ENCODE data around the gene BMPR1A. TPM values are rescaled to one million over a fixed set of nuclear protein-coding genes. Genes with fewer than 3 reads are reported as not detected.

The BMPR1A gene
- polyA plus RNA-seq, 1 donor (not counting 4 experiments of a cell fraction or from before 2014, with no cell fraction given): 22.2 TPM

DNA sequence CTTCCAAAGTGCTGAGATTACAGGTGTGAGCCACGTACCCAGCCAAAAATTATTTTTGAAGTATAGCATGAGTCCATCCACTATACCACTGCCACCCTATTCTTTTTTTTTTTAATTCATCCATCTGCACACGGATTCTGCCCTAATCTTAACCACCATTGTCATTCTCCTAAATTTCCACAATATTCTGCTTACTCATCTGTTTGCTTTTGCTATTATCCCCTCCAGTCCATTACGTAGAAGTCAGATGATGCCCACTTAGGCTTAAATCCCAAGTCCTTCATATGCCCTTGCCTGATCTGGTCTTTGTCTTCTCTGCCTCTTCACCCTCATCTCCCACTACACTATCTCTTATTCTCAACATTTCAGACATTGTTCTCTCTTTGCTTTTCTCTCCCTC, 114.3 kb downstream of the BMPR1A start:
- H3K9ac ChIP-seq (ENCODE audit: control insufficient read depth, extremely low read depth, insufficient read depth, low read length): no peak overlapping the region
- no peaks in the 10 kb centered on the region for H3K9me1 ChIP-seq (ENCODE audit: control insufficient read depth, extremely low read depth, insufficient read depth, low read length)
- H3K4me2 ChIP-seq (ENCODE audit: control insufficient read depth, extremely low read depth, insufficient read depth, low read depth, low read length): no peak overlapping the region
- no peaks in the 10 kb centered on the region for H3K9me3 ChIP-seq (ENCODE audit: control insufficient read depth, low read depth, low read length)
- TF ChIP-seq EZH2 (IDR thresholded peaks at IDR 0.05; ENCODE audit: low read length): no peak
- TF ChIP-seq, protein P1, sequence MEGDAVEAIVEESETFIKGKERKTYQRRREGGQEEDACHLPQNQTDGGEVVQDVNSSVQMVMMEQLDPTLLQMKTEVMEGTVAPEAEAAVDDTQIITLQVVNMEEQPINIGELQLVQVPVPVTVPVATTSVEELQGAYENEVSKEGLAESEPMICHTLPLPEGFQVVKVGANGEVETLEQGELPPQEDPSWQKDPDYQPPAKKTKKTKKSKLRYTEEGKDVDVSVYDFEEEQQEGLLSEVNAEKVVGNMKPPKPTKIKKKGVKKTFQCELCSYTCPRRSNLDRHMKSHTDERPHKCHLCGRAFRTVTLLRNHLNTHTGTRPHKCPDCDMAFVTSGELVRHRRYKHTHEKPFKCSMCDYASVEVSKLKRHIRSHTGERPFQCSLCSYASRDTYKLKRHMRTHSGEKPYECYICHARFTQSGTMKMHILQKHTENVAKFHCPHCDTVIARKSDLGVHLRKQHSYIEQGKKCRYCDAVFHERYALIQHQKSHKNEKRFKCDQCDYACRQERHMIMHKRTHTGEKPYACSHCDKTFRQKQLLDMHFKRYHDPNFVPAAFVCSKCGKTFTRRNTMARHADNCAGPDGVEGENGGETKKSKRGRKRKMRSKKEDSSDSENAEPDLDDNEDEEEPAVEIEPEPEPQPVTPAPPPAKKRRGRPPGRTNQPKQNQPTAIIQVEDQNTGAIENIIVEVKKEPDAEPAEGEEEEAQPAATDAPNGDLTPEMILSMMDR (optimal IDR thresholded peaks at IDR 0.05 in 1 of 3, IDR thresholded peaks at IDR 0.05 in 1 of 3, conservative IDR thresholded peaks at IDR 0.05 in 1 of 3; ENCODE audit: extremely low read depth in 1 of 3, insufficient read depth in 2 of 3, low read length in 3 of 3): no peak
- dilution Hi-C loops (cut with MboI; ENCODE audit: extremely low pct_ligation_motif_present, low sequenced_read_pairs): no loop called here
- FAIRE-seq (no peak), DNase-seq (ENCODE audit: low read depth, low spot score) (no peak)
- no peak overlapping the region for H2AFZ ChIP-seq (ENCODE audit: control insufficient read depth, low read length)
- H3K79me2 ChIP-seq (ENCODE audit: control insufficient read depth, insufficient read depth, low read length): no peaks in the 10 kb centered on the region
- H3K4me1 ChIP-seq (ENCODE audit: control insufficient read depth, extremely low read depth, insufficient read depth, low read length): no peaks in the 10 kb centered on the region
- H3K27me3 ChIP-seq (ENCODE audit: control insufficient read depth, extremely low read depth, insufficient read depth, low read length): no peaks in the 10 kb centered on the region
- no peaks in the 10 kb centered on the region for H4K20me1 ChIP-seq (ENCODE audit: control insufficient read depth, extremely low read depth, insufficient read depth, low read length)
- H3K4me3 ChIP-seq (ENCODE audit: control insufficient read depth in 2 of 3, extremely low read depth in 1 of 3, insufficient read depth in 2 of 3, low read depth in 1 of 3, low read length in 3 of 3): no peak overlapping the region
- no peaks in the 10 kb centered on the region for H3K36me3 ChIP-seq (ENCODE audit: control insufficient read depth in 2 of 2, extremely low read depth in 1 of 2, insufficient read depth in 2 of 2, low read length in 2 of 2)
- H3K27ac ChIP-seq (ENCODE audit: control insufficient read depth, insufficient read depth, low read length): no peak overlapping the region

DNA sequence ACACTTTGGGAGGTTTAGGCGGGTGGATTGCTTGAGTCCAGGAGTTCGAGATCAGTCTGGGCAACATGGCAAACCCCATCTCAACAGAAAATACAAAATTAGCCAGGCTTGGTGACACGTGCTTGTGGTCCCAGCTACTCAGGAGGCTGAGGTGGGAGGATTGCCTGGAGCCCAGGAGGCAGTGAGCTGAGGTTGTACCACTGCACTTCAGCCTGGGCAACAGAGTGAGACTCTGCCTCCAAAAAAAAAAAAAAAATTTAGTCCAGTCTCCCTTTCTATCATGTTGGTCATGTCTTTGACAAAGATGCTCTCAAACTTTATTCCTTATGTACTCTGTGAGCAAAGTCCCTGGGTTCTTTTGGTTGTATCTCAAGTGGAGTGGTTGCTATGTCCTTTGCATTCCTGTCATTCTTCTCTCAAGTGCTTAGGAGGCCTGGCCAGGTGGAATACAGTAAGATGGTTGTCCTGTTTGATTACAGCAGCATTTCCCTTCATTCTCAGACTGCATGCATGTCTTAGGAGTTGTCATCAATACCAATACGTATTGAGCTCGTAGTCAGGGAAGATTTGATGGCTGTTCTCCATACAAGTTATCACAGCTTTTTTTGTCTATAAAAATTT, 115.3 kb downstream of the BMPR1A start:
- Histone ChIP-seq H3K27me3 (ENCODE audit: control insufficient read depth, extremely low read depth, insufficient read depth, low read length) (no peaks in the 10 kb centered on the region), H3K79me2 (ENCODE audit: control insufficient read depth, insufficient read depth, low read length) (no peaks in the 10 kb centered on the region), H3K36me3 (ENCODE audit: control insufficient read depth in 2 of 2, extremely low read depth in 1 of 2, insufficient read depth in 2 of 2, low read length in 2 of 2) (no peaks in the 10 kb centered on the region), H3K27ac (ENCODE audit: control insufficient read depth, insufficient read depth, low read length) (no peak overlapping the region), H2AFZ (ENCODE audit: control insufficient read depth, low read length) (no peak overlapping the region), H3K4me3 (ENCODE audit: control insufficient read depth in 2 of 3, extremely low read depth in 1 of 3, insufficient read depth in 2 of 3, low read depth in 1 of 3, low read length in 3 of 3) (no peak overlapping the region), H3K9ac (ENCODE audit: control insufficient read depth, extremely low read depth, insufficient read depth, low read length) (no peak overlapping the region), H3K4me1 (ENCODE audit: control insufficient read depth, extremely low read depth, insufficient read depth, low read length) (no peaks in the 10 kb centered on the region), H4K20me1 (ENCODE audit: control insufficient read depth, extremely low read depth, insufficient read depth, low read length) (no peaks in the 10 kb centered on the region), H3K9me1 (ENCODE audit: control insufficient read depth, extremely low read depth, insufficient read depth, low read length) (no peaks in the 10 kb centered on the region), H3K9me3 (ENCODE audit: control insufficient read depth, low read depth, low read length) (no peaks in the 10 kb centered on the region), H3K4me2 (ENCODE audit: control insufficient read depth, extremely low read depth, insufficient read depth, low read depth, low read length) (no peak overlapping the region)
- no peak for DNase-seq (ENCODE audit: low read depth, low spot score)
- FAIRE-seq: no peak
- TF ChIP-seq EZH2 (IDR thresholded peaks at IDR 0.05; ENCODE audit: low read length): no peak
- TF ChIP-seq, protein P1 (optimal IDR thresholded peaks at IDR 0.05 in 1 of 3, IDR thresholded peaks at IDR 0.05 in 1 of 3, conservative IDR thresholded peaks at IDR 0.05 in 1 of 3; ENCODE audit: extremely low read depth in 1 of 3, insufficient read depth in 2 of 3, low read length in 3 of 3): no peak
- dilution Hi-C loops (cut with MboI; ENCODE audit: extremely low pct_ligation_motif_present, low sequenced_read_pairs): no loop called here
